Calu3 (cell line): ENCODE measurements around the gene TJAP1. TPM values are rescaled to one million over a fixed set of nuclear protein-coding genes. Genes with fewer than 3 reads are reported as not detected.

Experiments
- Bru-seq: library from RNA; stranded (reverse); fragments of 400-500 nt; gene quantifications from one replicate; lab custom pipeline; 2021; lab: Mats Ljungman, UMichigan
- BruChase-seq, 2 experiments: library from RNA; stranded (reverse); fragments of 400-500 nt; gene quantifications; one replicate each; lab custom pipeline; 2021; lab: Mats Ljungman, UMichigan
- BruUV-seq: library from RNA; stranded (reverse); fragments of 400-500 nt; replicated peaks from 2 replicates; lab custom pipeline; 2021; lab: Mats Ljungman, UMichigan
- CTCF ChIA-PET: fragments of 300-600 bp; sonication (Branson Sonifier 250); formaldehyde crosslinking; loops from one replicate; lab custom pipeline; 2022; ENCODE audit warnings: antibody characterized with exemption; lab: Charles Lee
- DNase-seq: peaks from one replicate; pipeline ENCODE4 v3.0.0; 2022
- H3K27ac Mint-ChIP-seq: one replicate; pipeline ENCODE4 v1.8.0; 2022; ENCODE audit warnings: mixed read lengths; ENCODE audit not compliant: unreplicated experiment
- H3K27me3 Mint-ChIP-seq: one replicate; pipeline ENCODE4 v1.8.0; 2022; ENCODE audit warnings: mixed read lengths; ENCODE audit not compliant: unreplicated experiment
- H3K36me3 Mint-ChIP-seq: one replicate; pipeline ENCODE4 v1.8.0; 2022; ENCODE audit warnings: mild to moderate bottlenecking, moderate library complexity, mixed read lengths; ENCODE audit not compliant: insufficient read depth, unreplicated experiment
- H3K4me1 Mint-ChIP-seq: one replicate; pipeline ENCODE4 v1.8.0; 2022; ENCODE audit warnings: mild to moderate bottlenecking, low read depth, mixed read lengths; ENCODE audit not compliant: unreplicated experiment
- H3K4me3 Mint-ChIP-seq: one replicate; pipeline ENCODE4 v1.8.0; 2022; ENCODE audit warnings: mild to moderate bottlenecking, low read depth, moderate library complexity, mixed read lengths; ENCODE audit not compliant: unreplicated experiment
- H3K9me3 Mint-ChIP-seq: one replicate; pipeline ENCODE4 v1.8.0; 2022; ENCODE audit warnings: low read depth, mixed read lengths; ENCODE audit not compliant: unreplicated experiment
- intact Hi-C: fragments of 100-400 bp; cut with micrococcal nuclease; formaldehyde crosslinking; loops from one replicate; pipeline ENCODE4 v1.10.0; 2022; ENCODE audit not compliant: unreplicated experiment
- long read RNA-seq: library from polyadenylated mRNA; stranded (forward); transcript quantifications from one replicate; pipeline ENCODE4 v2.0.0, GENCODE V29; 2022
- total RNA-seq: library from RNA; stranded (reverse); gene quantifications from 2 replicates; pipeline ENCODE4 v1.2.3, GENCODE V29; 2022
- TF ChIP-seq, protein P1 (sequence below): fragments of 200-600 bp; IDR thresholded peaks from one replicate; pipeline ENCODE4 v1.8.0; 2022; ENCODE audit warnings: antibody characterized with exemption; ENCODE audit not compliant: unreplicated experiment

TJAP1 gene
- 70.7 and 72.3 TPM in 2 replicates for total RNA-seq
- percentile 84 among the genes with signal in this experiment for Bru-seq, nascent RNA
- BruChase-seq, experiment 1, labeled RNA remaining after a 6-hour chase, result percentile 81 among the genes with signal in this experiment
- percentile 84 among the genes with signal in this experiment for BruChase-seq, experiment 2, labeled RNA remaining after a 2-hour chase
- long read RNA-seq, transcript TJAP1-205 (10 exons, 2,665 nt), result major isoform, 5 of 86 reads
- long read RNA-seq, partial matches to known transcripts, result 7 of 86 reads
- long read RNA-seq, other reads (novel, unspliced or antisense), result 71 of 86 reads

DNA sequence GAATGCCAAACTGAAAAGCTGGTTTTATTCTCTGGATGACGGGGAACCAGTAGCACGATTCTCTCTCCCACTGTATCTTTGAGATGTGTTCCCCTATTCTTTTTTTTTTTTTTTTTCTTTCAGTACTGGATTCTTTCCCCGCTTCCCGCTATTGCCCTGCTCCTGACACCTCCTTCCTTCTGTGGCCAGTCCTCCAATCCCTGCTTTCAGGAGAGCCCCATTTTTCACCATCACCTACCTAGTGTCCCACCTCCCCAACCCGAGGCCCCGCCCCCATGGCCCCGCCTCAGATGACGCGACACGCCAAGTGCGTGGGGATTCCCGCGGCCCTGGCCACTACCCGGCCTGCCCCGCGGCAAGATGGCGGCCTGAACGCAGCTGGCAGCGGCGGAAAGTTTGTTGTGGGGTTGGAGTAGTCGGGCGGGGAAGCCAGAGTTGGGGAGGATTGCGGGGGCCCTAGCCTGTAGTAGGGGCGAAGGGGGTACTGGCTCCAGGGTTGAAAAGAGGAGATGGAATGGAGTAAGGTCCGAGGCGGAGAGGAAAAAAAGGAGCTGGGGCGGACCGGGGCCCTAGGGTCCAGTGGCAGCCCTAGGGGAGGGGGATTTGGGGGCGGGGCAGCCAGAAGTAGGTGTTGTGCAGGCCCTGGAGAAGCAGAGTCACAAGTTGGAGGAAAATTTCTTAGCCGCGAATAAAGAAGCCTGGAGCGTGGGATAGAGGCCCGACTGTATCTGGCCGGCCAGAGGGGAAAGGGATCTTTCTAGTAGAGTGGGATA is at the start of gene TJAP1:
Gene TJAP1 (plus strand): TSS at position 336 of the 773 bp plus-strand sequence. CDS start 21,432 bp downstream, outside the sequence.
- intact Hi-C loops, result no loop called here
- peaks cover 27% of the 10 kb centered on the region for H3K36me3 Mint-ChIP-seq
- no peaks in the 10 kb centered on the region for H3K27me3 Mint-ChIP-seq
- TF ChIP-seq, protein P1, sequence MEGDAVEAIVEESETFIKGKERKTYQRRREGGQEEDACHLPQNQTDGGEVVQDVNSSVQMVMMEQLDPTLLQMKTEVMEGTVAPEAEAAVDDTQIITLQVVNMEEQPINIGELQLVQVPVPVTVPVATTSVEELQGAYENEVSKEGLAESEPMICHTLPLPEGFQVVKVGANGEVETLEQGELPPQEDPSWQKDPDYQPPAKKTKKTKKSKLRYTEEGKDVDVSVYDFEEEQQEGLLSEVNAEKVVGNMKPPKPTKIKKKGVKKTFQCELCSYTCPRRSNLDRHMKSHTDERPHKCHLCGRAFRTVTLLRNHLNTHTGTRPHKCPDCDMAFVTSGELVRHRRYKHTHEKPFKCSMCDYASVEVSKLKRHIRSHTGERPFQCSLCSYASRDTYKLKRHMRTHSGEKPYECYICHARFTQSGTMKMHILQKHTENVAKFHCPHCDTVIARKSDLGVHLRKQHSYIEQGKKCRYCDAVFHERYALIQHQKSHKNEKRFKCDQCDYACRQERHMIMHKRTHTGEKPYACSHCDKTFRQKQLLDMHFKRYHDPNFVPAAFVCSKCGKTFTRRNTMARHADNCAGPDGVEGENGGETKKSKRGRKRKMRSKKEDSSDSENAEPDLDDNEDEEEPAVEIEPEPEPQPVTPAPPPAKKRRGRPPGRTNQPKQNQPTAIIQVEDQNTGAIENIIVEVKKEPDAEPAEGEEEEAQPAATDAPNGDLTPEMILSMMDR, result no peak
- H3K27ac Mint-ChIP-seq, result peak within 1 kb of the TSS; percentile 82
- no peaks in the 10 kb centered on the region for H3K9me3 Mint-ChIP-seq
- CTCF ChIA-PET, result interaction anchor here (0.6 to 1.4 kb wide), 19 partner anchors 9 to 1951 kb away, joined by 3 to 10 read pairs (median 4); partner anchors contain the start of gene ZNF318
- peak; percentile 100 for DNase-seq
- H3K4me3 Mint-ChIP-seq, result peak within 1 kb of the TSS; percentile 90
- BruUV-seq, result no TSS peak
- peaks cover 47% of the 10 kb centered on the region for H3K4me1 Mint-ChIP-seq

- DNase-seq, result no peak
- peaks cover 24% of the 10 kb centered on the region for H3K4me1 Mint-ChIP-seq
- H3K27ac Mint-ChIP-seq, result peak overlapping the region; percentile 41
- H3K4me3 Mint-ChIP-seq, result peak overlapping the region; percentile 91
- CTCF ChIA-PET, result interaction anchor here (1.1 to 1.5 kb wide), 4 partner anchors 31 to 184 kb away, joined by 3 to 4 read pairs (median 3); partner anchors contain the start of genes CRIP3 and LRRC73
- TF ChIP-seq, protein P1, result no peak
- intact Hi-C loops, result no loop called here
- H3K27me3 Mint-ChIP-seq, result no peaks in the 10 kb centered on the region
- no peaks in the 10 kb centered on the region for H3K9me3 Mint-ChIP-seq
- TSS peak; percentile 61 for BruUV-seq
- H3K36me3 Mint-ChIP-seq, result peaks cover 21% of the 10 kb centered on the region
Observed at GRCh38 chr6:43428112-43428570, 49.2 kb upstream of the TJAP1 start.

DNA sequence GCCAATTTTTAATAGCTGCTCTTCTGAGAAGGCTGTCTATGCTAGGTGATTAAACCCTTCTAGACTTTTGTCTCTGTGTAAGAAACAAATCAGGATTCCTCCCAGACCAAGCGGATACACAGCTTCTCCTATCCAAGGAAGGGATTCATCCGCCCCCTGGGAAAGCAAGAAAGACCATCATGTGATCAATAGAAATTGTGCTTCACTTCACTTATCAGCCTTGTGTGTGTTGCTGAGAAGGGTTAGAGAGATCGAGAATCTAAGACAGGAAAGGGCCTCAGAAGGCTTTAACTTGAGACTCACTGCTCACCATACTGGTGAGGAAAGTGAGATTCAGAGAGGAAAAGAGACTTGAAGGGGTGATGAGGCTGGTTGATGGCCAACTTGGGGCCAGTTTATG is 48.5 kb upstream of the TJAP1 start:
- CTCF ChIA-PET, result no interaction called here
- intact Hi-C loops, result no loop called here
- Mint-ChIP-seq H3K27ac (peak overlapping the region; percentile 41), H3K9me3 (no peaks in the 10 kb centered on the region), H3K4me3 (peak overlapping the region; percentile 91), H3K27me3 (no peaks in the 10 kb centered on the region), H3K36me3 (peaks cover 21% of the 10 kb centered on the region), H3K4me1 (peaks cover 25% of the 10 kb centered on the region)
- no TSS peak for BruUV-seq
- TF ChIP-seq, protein P1, result no peak
- no peak for DNase-seq

GRCh38 chr6:43432009-43432945 is 45.1 kb upstream of the TJAP1 start:
- H3K27me3 Mint-ChIP-seq, result no peaks in the 10 kb centered on the region
- no peak overlapping the region for H3K4me3 Mint-ChIP-seq
- peaks cover 42% of the 10 kb centered on the region for H3K4me1 Mint-ChIP-seq
- H3K36me3 Mint-ChIP-seq, result peaks cover 36% of the 10 kb centered on the region
- H3K9me3 Mint-ChIP-seq, result no peaks in the 10 kb centered on the region
- CTCF ChIA-PET, result no interaction called here
- intact Hi-C loops, result no loop called here
- no TSS peak for BruUV-seq
- TF ChIP-seq, protein P1, result no peak
- no peak for DNase-seq
- H3K27ac Mint-ChIP-seq, result no peak overlapping the region
